Spleen (tissue), 7 donors: ENCODE measurements around the gene ZNF415.

Experiments
- POLR2A ChIP-seq, 3 donors: fragments of 450-650 bp; IDR thresholded peaks; one replicate each; pipeline ENCODE4 v1.5.1; 2017; ENCODE audit warnings: antibody characterized with exemption in 3 of 3, mild to moderate bottlenecking in 1 of 3
- POLR2AphosphoS5 ChIP-seq, 3 donors: sonication (generic); formaldehyde crosslinking; IDR thresholded peaks; one replicate each; pipeline ENCODE4 v1.5.1; 2017; ENCODE audit warnings: antibody characterized with exemption in 3 of 3
- TF ChIP-seq, protein P1 (sequence below), 11 experiments: fragments of 200-600 bp in 7 of 11; fragments of 450-650 bp in 4 of 11; sonication (generic) in 4 of 11; IDR thresholded peaks in 8 of 11; conservative IDR thresholded peaks in 3 of 11; 1 replicate in 7 of 11; 2 replicates in 4 of 11; pipeline versions ENCODE4 v1.4.0 to v1.8.0; 2016 to 2021; ENCODE audit warnings: antibody characterized with exemption in 11 of 11, inconsistent platforms in 4 of 11, mild to moderate bottlenecking in 1 of 11
- donor health status: DM: no; HTN: no; CAD: no; lungs with moderate emphysema.
- donor health status: DM: no; HTN: no; CAD: no.
- donor health status: DM: no; HTN: no; CAD: no.

GRCh38 chr19:53092723-53093122, 40.0 kb downstream of the ZNF415 start:
- TF ChIP-seq POLR2A (IDR thresholded peaks at IDR 0.05): no peak
- TF ChIP-seq, protein P1, sequence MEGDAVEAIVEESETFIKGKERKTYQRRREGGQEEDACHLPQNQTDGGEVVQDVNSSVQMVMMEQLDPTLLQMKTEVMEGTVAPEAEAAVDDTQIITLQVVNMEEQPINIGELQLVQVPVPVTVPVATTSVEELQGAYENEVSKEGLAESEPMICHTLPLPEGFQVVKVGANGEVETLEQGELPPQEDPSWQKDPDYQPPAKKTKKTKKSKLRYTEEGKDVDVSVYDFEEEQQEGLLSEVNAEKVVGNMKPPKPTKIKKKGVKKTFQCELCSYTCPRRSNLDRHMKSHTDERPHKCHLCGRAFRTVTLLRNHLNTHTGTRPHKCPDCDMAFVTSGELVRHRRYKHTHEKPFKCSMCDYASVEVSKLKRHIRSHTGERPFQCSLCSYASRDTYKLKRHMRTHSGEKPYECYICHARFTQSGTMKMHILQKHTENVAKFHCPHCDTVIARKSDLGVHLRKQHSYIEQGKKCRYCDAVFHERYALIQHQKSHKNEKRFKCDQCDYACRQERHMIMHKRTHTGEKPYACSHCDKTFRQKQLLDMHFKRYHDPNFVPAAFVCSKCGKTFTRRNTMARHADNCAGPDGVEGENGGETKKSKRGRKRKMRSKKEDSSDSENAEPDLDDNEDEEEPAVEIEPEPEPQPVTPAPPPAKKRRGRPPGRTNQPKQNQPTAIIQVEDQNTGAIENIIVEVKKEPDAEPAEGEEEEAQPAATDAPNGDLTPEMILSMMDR (IDR thresholded peaks at IDR 0.05 in 8 of 11, conservative IDR thresholded peaks at IDR 0.05 in 3 of 11): no peak
- TF ChIP-seq POLR2AphosphoS5 (IDR thresholded peaks at IDR 0.05): no peak
